SU-DHL-6 (cell line): Measurements from ENCODE around the gene WDR59.

Experiments used
- EZH2phosphoT487 ChIP-seq: fragments of 200-600 bp; sonication (generic), shearing (Covaris generic); conservative IDR thresholded peaks from 2 replicates; pipeline ENCODE4 v1.6.1; 2018; ENCODE audit warnings: mild to moderate bottlenecking, antibody characterized with exemption, low read length, moderate library complexity, mixed read lengths
- TF ChIP-seq, protein P1 (sequence below): fragments of 200-600 bp; sonication (generic); IDR thresholded peaks from one replicate; pipeline ENCODE4 v1.5.1; 2017; ENCODE audit warnings: antibody characterized with exemption, mild to moderate bottlenecking, low read length, moderate library complexity; ENCODE audit not compliant: insufficient read depth, poor library complexity, severe bottlenecking

DNA sequence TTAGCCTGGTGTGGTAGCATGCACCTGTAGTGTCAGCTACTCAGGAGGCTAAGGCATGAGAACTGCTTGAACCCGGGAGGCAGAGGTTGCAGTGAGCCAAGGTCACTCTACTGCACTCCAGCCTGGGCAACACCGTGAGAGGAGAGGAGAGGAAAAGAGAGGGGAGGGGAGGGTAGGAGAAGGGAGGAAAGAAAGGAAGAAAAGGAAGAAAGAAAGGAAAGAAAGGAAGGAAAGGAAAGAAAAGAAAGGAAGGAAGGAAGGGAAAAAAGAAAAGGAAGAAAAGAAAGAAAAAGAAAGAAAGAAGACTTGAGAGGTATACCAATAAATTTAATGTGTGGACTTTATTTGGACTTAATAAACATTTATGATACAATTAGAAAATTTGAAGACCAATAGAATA is 143.5 kb downstream of the WDR59 start:
- TF ChIP-seq, protein P1, sequence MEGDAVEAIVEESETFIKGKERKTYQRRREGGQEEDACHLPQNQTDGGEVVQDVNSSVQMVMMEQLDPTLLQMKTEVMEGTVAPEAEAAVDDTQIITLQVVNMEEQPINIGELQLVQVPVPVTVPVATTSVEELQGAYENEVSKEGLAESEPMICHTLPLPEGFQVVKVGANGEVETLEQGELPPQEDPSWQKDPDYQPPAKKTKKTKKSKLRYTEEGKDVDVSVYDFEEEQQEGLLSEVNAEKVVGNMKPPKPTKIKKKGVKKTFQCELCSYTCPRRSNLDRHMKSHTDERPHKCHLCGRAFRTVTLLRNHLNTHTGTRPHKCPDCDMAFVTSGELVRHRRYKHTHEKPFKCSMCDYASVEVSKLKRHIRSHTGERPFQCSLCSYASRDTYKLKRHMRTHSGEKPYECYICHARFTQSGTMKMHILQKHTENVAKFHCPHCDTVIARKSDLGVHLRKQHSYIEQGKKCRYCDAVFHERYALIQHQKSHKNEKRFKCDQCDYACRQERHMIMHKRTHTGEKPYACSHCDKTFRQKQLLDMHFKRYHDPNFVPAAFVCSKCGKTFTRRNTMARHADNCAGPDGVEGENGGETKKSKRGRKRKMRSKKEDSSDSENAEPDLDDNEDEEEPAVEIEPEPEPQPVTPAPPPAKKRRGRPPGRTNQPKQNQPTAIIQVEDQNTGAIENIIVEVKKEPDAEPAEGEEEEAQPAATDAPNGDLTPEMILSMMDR: no peak
- no peak for TF ChIP-seq EZH2phosphoT487
